DOHH2 (cell line): ENCODE results near the gene RETREG1.

Experiments
- CTCF ChIP-seq: fragments of 200-600 bp; sonication (generic); IDR thresholded peaks from one replicate; pipeline ENCODE4 v1.5.1; 2014; ENCODE audit warnings: antibody characterized with exemption, mild to moderate bottlenecking, low read depth, low read length; ENCODE audit not compliant: poor library complexity, severe bottlenecking
- EZH2phosphoT487 ChIP-seq: fragments of 200-600 bp; sonication (generic); IDR thresholded peaks from 2 replicates; pipeline ENCODE4 v1.6.1; 2017; ENCODE audit warnings: borderline replicate concordance, mild to moderate bottlenecking, antibody characterized with exemption, low read length, moderate library complexity, mixed read lengths

- no peak for TF ChIP-seq CTCF
- no peak for TF ChIP-seq EZH2phosphoT487
Measured at GRCh38 chr5:16548812-16549211, 68.0 kb downstream of the RETREG1 start.
